Stimulated activated CD4-positive, alpha-beta T cell treated with anti-CD3 and anti-CD28 coated beads, Interleukin-15, amount 100 ng/mL, for 1 hour (primary cell): ENCODE data around the gene PIK3C2B.
"Not testable (repeated sequence)": the region's sequence is repeated elsewhere in the genome, so short reads cannot be mapped to it uniquely, and the experiment has no call there.

ENCODE experiments used
- DNase-seq, 2 donors: peaks; one replicate each; pipeline ENCODE4 v3.0.0-alpha.2; 2020; ENCODE audit warnings: low read depth in 1 of 2, low spot score in 1 of 2

PIK3C2B gene

GRCh38 chr1:204494281-204495077, at the start of gene PIK3C2B:
TSS of gene PIK3C2B (minus strand) at chr1:204494805. CDS start at chr1:204469802, 25,003 bp downstream.
- DNase-seq: peak; percentile 28 to 56

- DNase-seq: no peak
Observed at GRCh38 chr1:204544321-204544720, 49.7 kb upstream of the PIK3C2B start.

GRCh38 chr1:204541626-204542025, 47.0 kb upstream of the PIK3C2B start:
- DNase-seq: no peak

- DNase-seq: no peak
Observed at GRCh38 chr1:204532832-204533231, 38.2 kb upstream of the PIK3C2B start.

GRCh38 chr1:204530932-204531331, 36.3 kb upstream of the PIK3C2B start:
- DNase-seq: no peak

- no peak for DNase-seq
Observed at GRCh38 chr1:204529371-204529895, 34.8 kb upstream of the PIK3C2B start.

GRCh38 chr1:204528677-204529076, 34.1 kb upstream of the PIK3C2B start:
- DNase-seq: no peak

- DNase-seq: no peak
Observed at GRCh38 chr1:204528241-204528640, 33.6 kb upstream of the PIK3C2B start.

GRCh38 chr1:204524986-204525385, 30.4 kb upstream of the PIK3C2B start:
- no peak for DNase-seq

GRCh38 chr1:204523605-204524215, 29.1 kb upstream of the PIK3C2B start:
- no peak for DNase-seq

GRCh38 chr1:204521941-204522521, 27.4 kb upstream of the PIK3C2B start:
- not testable (repeated sequence) for DNase-seq

- peak in 1 of 2 donors; percentile 43 for DNase-seq
Observed at GRCh38 chr1:204520834-204521709, 26.5 kb upstream of the PIK3C2B start.

- not testable (repeated sequence) for DNase-seq
Observed at GRCh38 chr1:204517382-204517781, 22.8 kb upstream of the PIK3C2B start.

GRCh38 chr1:204516180-204516879, 21.7 kb upstream of the PIK3C2B start, which contains the start of gene MDM4:
TSS of gene MDM4 (plus strand) at chr1:204516406. CDS start at chr1:204525519, 9,113 bp downstream.
- DNase-seq: peak; percentile 84 to 87

- DNase-seq: no peak
Observed at GRCh38 chr1:204514828-204515227, 20.2 kb upstream of the PIK3C2B start.

GRCh38 chr1:204513117-204513716, 18.6 kb upstream of the PIK3C2B start:
- DNase-seq: peak in 1 of 2 donors; percentile 21

- no peak for DNase-seq
Observed at GRCh38 chr1:204511366-204511765, 16.8 kb upstream of the PIK3C2B start.

GRCh38 chr1:204509186-204509635, 14.6 kb upstream of the PIK3C2B start:
- no peak for DNase-seq

- no peak for DNase-seq
Observed at GRCh38 chr1:204507317-204508105, 12.9 kb upstream of the PIK3C2B start.
